Right cardiac atrium (tissue), 5 donors: ENCODE measurements around the gene PRR5L. TPM values are rescaled to one million over a fixed set of nuclear protein-coding genes. Genes with fewer than 3 reads are reported as not detected.
A peak's percentile ranks its signal among the peaks of the same experiment; 100 is the strongest.

Source experiments
- ATAC-seq, 2 donors: fragments of 200-7000 bp; cut with Tn5 transposase; one replicate each; pipeline versions ENCODE4 v1.8.0 to v1.9.1; 2020; ENCODE audit warnings: moderate library complexity in 2 of 2, mild to moderate bottlenecking in 1 of 2
- DNase-seq, 3 donors: peaks; one replicate each; pipeline ENCODE4 v3.0.0-alpha.2; 2020
- H3K27ac ChIP-seq: one replicate; pipeline ENCODE4 v1.5.1; 2013; ENCODE audit warnings: mild to moderate bottlenecking, low read length, control low read depth, moderate library complexity
- H3K27me3 ChIP-seq: one replicate; pipeline ENCODE4 v1.6.1; 2013; ENCODE audit not compliant: control insufficient read depth, insufficient read depth
- H3K4me1 ChIP-seq: one replicate; pipeline ENCODE4 v1.6.1; 2013; ENCODE audit warnings: low read length; ENCODE audit not compliant: control insufficient read depth, insufficient read depth
- H3K4me3 ChIP-seq: one replicate; pipeline ENCODE4 v1.5.1; 2013; ENCODE audit warnings: low read length, control low read depth
- H3K9me3 ChIP-seq: one replicate; pipeline ENCODE4 v1.6.1; 2013; ENCODE audit warnings: low read length; ENCODE audit not compliant: control insufficient read depth
- WGBS: extraction: QIAGEN DNeasy Blood & Tissue Kit; methylation state at CpG from one replicate; pipeline ENCODE4 v1.1.7; 2013; 5-methylcytosine and 5-hydroxymethylcytosine counted together
- intact Hi-C, 4 donors: fragments of 100-400 bp; cut with DNase I; formaldehyde crosslinking; loops; one replicate each; pipeline versions ENCODE4 v1.11.0 to v1.14.0; 2022 to 2023
- polyA plus RNA-seq: library from polyadenylated mRNA; stranded (reverse); fragments of 200-250 nt; gene quantifications from one replicate; pipeline ENCODE4 v1.2.3, GENCODE V29; 2013
- total RNA-seq, 4 donors: library from RNA; stranded (reverse); fragmentation: NEBNext Ultra II Directional; extraction: Animal tissue kit (Norgen Biotek cat#: 25700); gene quantifications; one replicate each; pipeline ENCODE4 v1.2.1, GENCODE V29; 2021
- donor health status: healthy with polysubstance abuse.
- donor health status: DM: no; HTN: yes; CAD: no.
- donor health status: DM: no; HTN: no; CAD: no.
- donor health status: DM: no; HTN: yes; CAD: no; lungs with severe emphysema.
- donor health status: DM: yes; HTN: yes; CAD: no.

The PRR5L gene
- total and polyA plus RNA-seq, 5 donors: 0.52 to 5.0 (median 2.4) TPM

DNA sequence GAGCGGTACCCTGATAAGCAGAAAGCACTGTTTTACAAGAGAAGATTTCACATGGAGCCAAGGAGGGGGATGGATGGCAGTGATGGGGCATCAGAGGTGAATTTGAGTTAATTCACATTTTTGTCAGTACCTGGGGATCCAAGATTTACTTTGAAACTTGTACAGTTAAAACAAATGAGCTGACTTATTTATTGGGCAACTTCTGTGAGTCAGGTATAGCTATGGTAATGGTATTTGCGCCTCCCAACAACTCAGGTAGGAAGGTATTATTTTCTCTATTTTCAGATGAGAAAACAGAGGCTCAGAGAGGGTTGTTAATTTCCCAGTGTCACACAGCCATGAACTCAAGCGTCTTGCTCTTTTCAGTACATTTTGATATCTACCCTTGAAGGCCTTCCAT lies 83.6 kb downstream of the PRR5L start:
- Histone ChIP-seq H3K4me3 (no peak overlapping the region), H3K9me3 (no peaks in the 10 kb centered on the region), H3K4me1 (no peaks in the 10 kb centered on the region), H3K27ac (no peak overlapping the region), H3K27me3 (no peaks in the 10 kb centered on the region)
- 94% methylated on average over 3 of the region's 3 CpGs for WGBS
- no peak for ATAC-seq
- no peak for DNase-seq
- intact Hi-C loops: no loop called here

DNA sequence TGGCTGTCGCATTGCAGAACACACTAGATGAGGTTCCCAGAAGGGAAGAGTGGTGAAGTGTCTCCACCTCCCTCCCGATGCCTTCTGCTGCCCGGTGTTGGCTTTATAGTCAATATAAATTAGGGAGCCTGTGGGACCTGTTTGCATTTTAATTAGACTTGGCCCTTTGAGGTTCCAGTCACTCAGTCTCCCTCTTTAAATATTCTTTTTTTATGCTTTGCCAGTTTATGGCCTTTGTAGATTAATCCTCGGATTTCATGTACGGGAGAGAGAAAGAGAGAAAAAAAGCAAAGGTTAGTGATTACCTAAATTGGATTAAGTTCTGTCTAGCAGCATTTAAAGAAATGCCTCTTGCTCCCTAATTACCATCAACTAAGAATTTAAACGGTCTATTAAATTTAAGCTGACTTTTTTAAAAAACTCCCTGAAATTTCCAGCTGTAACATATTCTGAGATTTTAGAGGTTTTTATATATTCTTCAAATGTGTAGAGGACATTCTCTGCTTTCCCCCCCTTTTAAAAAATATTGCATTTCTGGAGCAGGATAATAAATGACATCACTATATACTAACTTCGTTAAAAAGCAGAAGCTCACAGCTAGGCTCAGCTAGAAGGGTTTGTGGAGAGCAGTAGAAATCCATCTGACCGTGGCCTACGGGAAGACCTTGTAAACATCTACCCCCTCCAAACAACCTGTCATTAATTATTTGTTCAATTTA lies 84.4 kb downstream of the PRR5L start:
- intact Hi-C loops: no loop called here
- WGBS: 86% methylated on average over 9 of the region's 9 CpGs
- no peaks in the 10 kb centered on the region for H3K4me1 ChIP-seq
- DNase-seq (no peak), ATAC-seq (no peak)
- H3K27ac ChIP-seq: no peak overlapping the region
- no peaks in the 10 kb centered on the region for H3K27me3 ChIP-seq
- no peak overlapping the region for H3K4me3 ChIP-seq
- H3K9me3 ChIP-seq: no peaks in the 10 kb centered on the region

DNA sequence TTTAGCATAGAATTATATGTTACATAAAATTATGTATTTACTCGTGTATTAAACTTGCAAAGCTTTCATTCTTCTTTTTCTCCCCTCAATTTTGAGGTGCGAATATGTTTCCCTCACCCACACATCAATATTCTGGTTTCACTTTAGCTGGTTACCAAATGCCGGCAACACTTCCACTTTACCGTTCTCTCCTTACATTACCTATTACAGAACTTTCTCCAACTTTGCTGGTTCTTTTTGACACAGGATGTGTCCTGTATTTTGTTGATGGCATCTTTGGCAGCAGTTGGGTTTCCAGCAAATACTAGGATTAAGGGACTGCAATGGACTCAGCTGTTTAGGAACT lies 84.9 kb downstream of the PRR5L start:
- H3K27me3 ChIP-seq: no peaks in the 10 kb centered on the region
- DNase-seq (no peak), ATAC-seq (no peak)
- no peak overlapping the region for H3K27ac ChIP-seq
- H3K4me1 ChIP-seq: no peaks in the 10 kb centered on the region
- intact Hi-C loops: no loop called here
- 84% methylated on average over 4 of the region's 4 CpGs for WGBS
- no peak overlapping the region for H3K4me3 ChIP-seq
- no peaks in the 10 kb centered on the region for H3K9me3 ChIP-seq

DNA sequence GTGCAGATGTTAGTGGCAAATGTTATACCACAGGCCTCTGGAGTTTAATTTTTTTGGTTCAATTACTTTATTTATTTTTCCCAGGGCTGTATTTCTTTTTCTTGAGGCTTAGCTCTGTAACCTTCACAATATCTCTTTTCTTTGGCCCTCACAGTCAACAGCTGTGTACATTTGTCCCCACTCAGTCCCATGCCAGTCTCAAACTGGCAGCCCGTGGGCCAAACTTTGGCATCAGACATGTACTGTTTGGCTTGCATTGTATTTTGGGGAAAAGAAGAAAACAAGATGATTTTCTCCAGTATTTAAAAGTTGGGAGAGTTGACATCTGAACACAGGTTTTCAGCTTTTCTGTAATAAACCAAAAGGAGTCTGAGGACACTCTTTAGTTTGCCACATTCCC lies 87.1 kb downstream of the PRR5L start:
- Histone ChIP-seq H3K27ac (no peak overlapping the region), H3K9me3 (no peaks in the 10 kb centered on the region), H3K4me1 (no peaks in the 10 kb centered on the region), H3K27me3 (no peaks in the 10 kb centered on the region), H3K4me3 (no peak overlapping the region)
- intact Hi-C loops: no loop called here
- no peak for ATAC-seq
- no peak for DNase-seq
- WGBS: 85% methylated on average over 1 of the region's 1 CpG

DNA sequence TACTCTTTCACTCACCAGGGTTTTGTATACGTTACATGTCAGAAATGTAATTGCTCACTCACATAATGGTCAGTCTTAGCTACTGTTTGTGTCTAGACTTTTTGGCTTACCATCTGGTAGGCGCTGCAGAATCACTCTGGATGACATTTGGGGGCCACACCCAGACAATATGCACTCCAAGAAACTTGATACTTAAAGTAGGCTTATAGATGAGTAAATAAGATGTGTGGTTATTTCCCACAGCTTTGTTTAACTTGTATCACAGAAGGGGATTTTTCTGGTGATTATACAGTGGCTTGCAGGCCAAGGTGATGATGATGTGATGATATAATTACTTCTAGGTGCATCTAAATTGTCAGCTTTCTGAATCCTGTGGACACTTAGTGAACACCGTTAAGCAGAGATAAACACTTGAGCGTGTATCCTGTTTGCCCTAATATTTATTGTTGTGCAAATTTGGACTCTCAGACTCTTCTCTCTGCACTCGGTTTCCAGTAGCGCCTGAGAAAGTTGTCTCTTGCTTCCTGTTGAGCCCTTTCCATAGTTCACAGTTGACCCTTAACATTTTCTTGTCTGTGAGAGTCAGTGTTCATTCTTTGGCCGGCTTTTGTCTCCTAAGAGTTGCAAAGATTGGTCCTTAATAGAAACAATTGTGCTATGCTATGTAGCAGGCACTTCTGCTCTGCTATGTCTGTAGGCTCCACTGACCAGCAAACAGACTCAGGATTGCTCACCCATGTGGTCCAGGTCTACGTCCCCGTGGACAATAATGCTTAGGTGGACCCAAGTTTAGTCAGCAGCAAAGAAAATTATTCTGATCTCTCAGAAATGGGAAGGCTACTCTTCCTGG lies 89.3 kb downstream of the PRR5L start:
- 61% methylated on average over 9 of the region's 9 CpGs for WGBS
- Histone ChIP-seq H3K27me3 (no peaks in the 10 kb centered on the region), H3K4me1 (no peaks in the 10 kb centered on the region), H3K9me3 (no peaks in the 10 kb centered on the region), H3K4me3 (no peak overlapping the region), H3K27ac (no peak overlapping the region)
- ATAC-seq (no peak), DNase-seq (no peak)
- intact Hi-C loops: no loop called here

DNA sequence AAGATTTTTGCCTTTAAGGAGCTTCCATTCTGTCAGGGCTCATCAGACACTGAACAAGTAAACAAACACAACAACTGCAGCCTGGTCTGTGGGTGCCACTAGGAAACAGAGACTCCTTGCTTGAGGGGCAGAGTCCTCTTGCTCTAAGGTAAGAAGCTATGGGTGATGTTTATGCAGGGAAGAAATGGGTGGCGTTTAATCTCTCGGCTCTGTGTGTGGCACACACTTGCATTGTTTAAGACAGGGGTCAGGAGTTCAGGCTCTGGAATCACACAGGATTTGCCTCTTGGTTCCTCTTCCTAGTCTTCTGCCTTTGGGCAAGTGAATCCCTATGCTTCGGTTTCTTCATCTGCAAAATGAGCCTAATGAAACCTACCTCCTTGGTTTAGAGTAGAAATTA lies 90.3 kb downstream of the PRR5L start:
- Histone ChIP-seq H3K27ac (no peak overlapping the region), H3K4me1 (no peaks in the 10 kb centered on the region), H3K9me3 (no peaks in the 10 kb centered on the region), H3K4me3 (no peak overlapping the region), H3K27me3 (no peaks in the 10 kb centered on the region)
- intact Hi-C loops: no loop called here
- 83% methylated on average over 3 of the region's 3 CpGs for WGBS
- ATAC-seq (no peak), DNase-seq (no peak)

DNA sequence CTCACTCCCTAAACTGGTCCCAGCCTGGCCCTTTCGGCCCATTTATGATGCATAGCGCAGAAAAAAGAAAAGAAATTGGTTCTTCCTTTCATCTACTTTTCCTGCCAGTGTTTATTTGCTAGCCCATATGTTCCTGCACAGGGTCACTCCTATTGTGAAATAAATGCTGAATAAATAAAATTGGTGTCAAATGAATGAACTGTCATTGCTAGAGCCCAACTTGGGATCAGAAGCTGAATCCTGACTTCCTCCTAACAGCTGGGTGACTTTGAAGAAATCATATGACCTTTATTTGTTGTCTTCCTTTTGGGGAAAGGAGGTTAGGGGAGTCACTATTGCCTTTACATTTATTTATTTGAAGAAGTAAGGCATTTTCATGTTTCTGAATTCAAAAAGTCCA lies 92.0 kb downstream of the PRR5L start:
- DNase-seq (no peak), ATAC-seq (no peak)
- WGBS: 94% methylated on average over 2 of the region's 2 CpGs
- intact Hi-C loops: no loop called here
- Histone ChIP-seq H3K27ac (no peak overlapping the region), H3K9me3 (no peaks in the 10 kb centered on the region), H3K4me1 (no peaks in the 10 kb centered on the region), H3K27me3 (no peaks in the 10 kb centered on the region), H3K4me3 (no peak overlapping the region)

DNA sequence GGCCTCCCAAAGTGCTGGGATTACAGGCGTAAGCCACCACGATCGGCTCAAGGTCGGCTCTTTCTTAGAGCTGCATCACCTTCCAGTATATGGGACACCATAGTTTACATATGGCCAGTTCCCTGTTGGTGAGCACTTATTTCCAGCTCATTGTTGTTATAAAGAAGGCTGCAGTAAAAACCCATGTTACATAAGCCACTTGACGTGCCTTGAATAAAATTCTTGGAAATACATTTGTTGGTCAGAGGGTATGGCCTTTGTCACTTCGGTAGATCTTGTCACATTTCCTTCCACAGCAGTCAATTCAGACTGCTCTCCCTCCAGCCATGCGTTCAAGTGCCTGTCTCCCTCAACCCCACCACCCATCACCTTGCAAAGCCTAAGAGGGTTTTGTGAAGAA lies 92.9 kb downstream of the PRR5L start:
- H3K27ac ChIP-seq: no peak overlapping the region
- H3K27me3 ChIP-seq: no peaks in the 10 kb centered on the region
- ATAC-seq: no peak
- H3K4me1 ChIP-seq: no peaks in the 10 kb centered on the region
- WGBS: 91% methylated on average over 7 of the region's 7 CpGs
- DNase-seq: no peak
- H3K4me3 ChIP-seq: no peak overlapping the region
- intact Hi-C loops: no loop called here
- H3K9me3 ChIP-seq: no peaks in the 10 kb centered on the region

DNA sequence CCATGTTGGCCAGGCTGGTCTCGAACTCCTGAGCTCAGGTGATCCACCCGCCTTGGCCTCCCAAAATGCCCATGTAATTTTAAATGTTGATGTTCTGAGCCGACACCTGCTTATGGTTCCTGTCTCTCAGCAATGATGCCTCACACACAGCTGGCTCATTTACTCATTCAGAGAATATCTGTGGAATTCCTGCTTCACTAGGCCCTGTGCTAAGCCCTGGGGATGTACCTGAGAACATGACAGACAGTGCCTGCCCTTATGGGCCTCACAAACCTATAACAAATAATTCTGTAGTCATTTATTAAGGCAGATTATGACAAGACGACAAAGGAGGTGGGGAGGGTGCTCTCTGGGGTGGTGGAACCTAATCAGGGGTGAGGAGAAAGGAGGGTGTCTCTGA lies 93.7 kb downstream of the PRR5L start:
- Histone ChIP-seq H3K27ac (no peak overlapping the region), H3K4me3 (no peak overlapping the region), H3K9me3 (no peaks in the 10 kb centered on the region), H3K4me1 (no peaks in the 10 kb centered on the region), H3K27me3 (no peaks in the 10 kb centered on the region)
- no peak for ATAC-seq
- intact Hi-C loops: no loop called here
- DNase-seq: no peak
- 92% methylated on average over 4 of the region's 4 CpGs for WGBS

DNA sequence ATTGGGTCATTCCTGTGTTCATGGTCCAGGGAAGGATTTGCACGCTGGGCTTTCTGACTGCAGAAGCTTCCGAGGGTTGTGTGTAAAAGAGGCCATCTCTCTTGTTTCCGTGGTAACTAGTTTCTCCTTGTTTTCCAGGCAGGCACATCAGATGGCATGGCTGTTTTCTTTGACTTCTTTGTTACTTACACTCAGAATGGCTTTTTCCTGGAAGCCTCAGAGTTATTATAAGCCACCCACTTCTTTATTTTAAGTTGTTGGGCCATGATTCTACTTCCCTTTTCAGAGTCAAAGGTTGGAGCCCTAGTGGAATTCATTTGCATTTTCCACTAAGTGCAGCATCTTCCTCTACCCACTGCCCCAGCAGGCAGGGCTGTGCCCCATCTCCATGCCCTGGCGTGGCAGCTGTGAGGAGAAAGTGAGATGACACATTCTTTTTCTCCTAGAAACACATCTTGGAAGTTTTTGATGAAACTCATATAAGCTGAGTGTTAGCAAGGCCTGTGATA lies 94.9 kb downstream of the PRR5L start:
- peak in 1 of 3 donors; percentile 56 for DNase-seq
- no peaks in the 10 kb centered on the region for H3K9me3 ChIP-seq
- WGBS: 36% methylated on average over 4 of the region's 4 CpGs
- H3K4me1 ChIP-seq: no peaks in the 10 kb centered on the region
- ATAC-seq: peak; percentile 71 to 76
- H3K27me3 ChIP-seq: no peaks in the 10 kb centered on the region
- H3K27ac ChIP-seq: no peak overlapping the region
- H3K4me3 ChIP-seq: no peak overlapping the region
- intact Hi-C loops: no loop called here

DNA sequence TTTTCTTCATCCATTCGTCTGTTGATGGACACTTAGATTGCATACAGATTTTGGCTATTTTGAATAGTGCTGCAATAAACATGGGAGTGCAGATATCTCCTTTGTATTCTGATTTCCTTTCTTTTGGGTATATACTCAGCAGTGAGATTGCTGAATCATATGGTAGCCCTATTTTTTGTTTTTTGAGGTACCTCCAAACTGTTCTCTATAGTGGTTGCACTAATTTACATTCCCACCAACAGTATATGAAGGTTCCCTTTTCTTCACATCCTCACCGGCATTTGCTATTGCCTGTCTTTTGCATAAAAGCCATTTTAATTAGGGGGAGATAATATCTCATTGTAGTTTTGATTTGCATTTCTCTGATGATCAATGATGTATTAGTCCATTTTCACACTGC lies 96.1 kb downstream of the PRR5L start:
- DNase-seq: no peak
- intact Hi-C loops: no loop called here
- no peaks in the 10 kb centered on the region for H3K4me1 ChIP-seq
- WGBS: 88% methylated on average over 2 of the region's 2 CpGs
- ATAC-seq: no peak
- no peaks in the 10 kb centered on the region for H3K9me3 ChIP-seq
- no peaks in the 10 kb centered on the region for H3K27me3 ChIP-seq
- H3K27ac ChIP-seq: no peak overlapping the region
- no peak overlapping the region for H3K4me3 ChIP-seq
